WI38 (cell line): ENCODE measurements around the gene USP32.

Source experiments
- H3K4me3 ChIP-seq: 2 replicates; pipeline ENCODE4 v1.5.1; 2011; ENCODE audit warnings: low read depth, mild to moderate bottlenecking, control low read depth, low read length
- TF ChIP-seq, protein P1 (sequence below): IDR thresholded peaks from 2 replicates; pipeline ENCODE4 v1.5.1; 2012; ENCODE audit warnings: low read depth, mild to moderate bottlenecking, control low read depth, low read length

The USP32 gene

DNA sequence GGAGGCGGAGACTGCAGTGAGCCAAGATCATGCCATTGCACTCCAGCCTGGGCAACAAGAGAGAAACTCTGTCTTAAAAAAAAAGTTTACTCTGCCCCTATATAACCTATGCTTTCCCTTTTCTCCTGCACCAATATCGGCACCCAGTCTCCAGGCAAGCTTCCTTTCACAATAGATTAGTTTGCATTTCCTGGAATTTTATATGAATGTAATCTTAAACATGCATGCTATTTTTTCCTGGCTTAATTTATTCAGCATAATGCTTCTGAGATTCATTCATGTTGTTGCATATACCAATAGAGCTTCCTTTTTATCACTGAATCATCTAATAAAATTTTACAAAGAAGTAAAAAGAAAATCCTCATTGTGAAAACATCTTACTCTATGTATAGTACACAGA lies 59.4 kb downstream of the USP32 start:
- H3K4me3 ChIP-seq = no peak overlapping the region
- TF ChIP-seq, protein P1, sequence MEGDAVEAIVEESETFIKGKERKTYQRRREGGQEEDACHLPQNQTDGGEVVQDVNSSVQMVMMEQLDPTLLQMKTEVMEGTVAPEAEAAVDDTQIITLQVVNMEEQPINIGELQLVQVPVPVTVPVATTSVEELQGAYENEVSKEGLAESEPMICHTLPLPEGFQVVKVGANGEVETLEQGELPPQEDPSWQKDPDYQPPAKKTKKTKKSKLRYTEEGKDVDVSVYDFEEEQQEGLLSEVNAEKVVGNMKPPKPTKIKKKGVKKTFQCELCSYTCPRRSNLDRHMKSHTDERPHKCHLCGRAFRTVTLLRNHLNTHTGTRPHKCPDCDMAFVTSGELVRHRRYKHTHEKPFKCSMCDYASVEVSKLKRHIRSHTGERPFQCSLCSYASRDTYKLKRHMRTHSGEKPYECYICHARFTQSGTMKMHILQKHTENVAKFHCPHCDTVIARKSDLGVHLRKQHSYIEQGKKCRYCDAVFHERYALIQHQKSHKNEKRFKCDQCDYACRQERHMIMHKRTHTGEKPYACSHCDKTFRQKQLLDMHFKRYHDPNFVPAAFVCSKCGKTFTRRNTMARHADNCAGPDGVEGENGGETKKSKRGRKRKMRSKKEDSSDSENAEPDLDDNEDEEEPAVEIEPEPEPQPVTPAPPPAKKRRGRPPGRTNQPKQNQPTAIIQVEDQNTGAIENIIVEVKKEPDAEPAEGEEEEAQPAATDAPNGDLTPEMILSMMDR = no peak

DNA sequence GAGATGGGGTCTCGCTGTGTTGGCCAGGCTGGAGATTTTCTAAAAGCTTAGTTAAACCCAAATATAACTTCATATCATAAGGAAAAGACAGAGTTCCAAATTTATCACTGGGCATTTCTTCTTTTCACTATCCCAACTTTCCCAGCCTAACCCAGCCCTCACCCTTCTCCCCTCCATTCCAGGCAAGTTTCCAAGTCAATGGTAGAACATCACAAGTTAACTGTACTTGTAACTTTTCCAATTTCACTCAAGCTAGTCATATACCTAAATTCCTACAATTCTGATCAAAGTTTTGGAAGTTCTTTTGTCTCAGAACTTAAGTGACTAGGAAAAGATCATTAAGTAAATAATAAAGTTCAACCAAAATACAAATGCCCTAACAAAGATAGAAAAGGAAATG lies 61.2 kb downstream of the USP32 start:
- TF ChIP-seq, protein P1 = no peak
- H3K4me3 ChIP-seq = no peak overlapping the region

DNA sequence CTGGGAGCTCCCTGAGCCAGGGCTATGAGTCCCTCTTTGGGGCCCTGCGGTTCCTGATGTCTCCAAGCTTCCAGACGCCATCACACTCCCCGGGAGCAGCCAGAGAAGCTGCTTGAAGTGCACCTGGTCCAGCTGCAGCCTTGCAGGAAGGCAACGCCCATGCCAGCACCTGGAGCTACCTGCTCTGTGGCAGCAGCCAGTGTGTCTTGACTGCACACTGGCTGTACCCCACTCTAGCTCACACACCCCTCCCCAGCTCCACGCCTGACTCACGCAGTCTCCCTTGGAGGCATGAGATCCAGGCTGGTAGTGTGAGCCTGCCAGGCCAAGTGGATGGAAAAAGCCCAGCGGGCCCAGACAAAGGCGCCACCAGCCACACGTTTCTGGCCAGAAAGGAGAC lies 63.3 kb downstream of the USP32 start:
- TF ChIP-seq, protein P1 = no peak
- H3K4me3 ChIP-seq = no peak overlapping the region

DNA sequence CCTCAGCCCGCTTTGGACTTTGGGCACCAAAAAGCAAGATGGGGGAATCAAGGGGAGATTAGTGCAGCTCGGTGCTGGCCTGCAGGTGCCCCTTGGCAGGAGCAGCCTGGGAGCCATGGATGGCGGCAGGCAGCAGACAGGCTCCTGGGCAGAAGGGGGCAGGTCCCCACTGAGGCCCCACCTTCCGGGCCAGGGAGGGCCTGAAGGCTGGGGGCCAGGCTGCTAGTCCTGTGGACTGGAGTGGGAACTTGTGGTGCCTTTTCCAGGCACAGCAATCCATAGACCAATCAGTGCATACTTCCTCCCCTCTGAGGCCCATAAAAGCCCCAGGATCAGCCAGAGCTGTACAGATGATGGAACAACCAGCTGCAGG lies 64.0 kb downstream of the USP32 start:
- TF ChIP-seq, protein P1 = no peak
- no peak overlapping the region for H3K4me3 ChIP-seq

DNA sequence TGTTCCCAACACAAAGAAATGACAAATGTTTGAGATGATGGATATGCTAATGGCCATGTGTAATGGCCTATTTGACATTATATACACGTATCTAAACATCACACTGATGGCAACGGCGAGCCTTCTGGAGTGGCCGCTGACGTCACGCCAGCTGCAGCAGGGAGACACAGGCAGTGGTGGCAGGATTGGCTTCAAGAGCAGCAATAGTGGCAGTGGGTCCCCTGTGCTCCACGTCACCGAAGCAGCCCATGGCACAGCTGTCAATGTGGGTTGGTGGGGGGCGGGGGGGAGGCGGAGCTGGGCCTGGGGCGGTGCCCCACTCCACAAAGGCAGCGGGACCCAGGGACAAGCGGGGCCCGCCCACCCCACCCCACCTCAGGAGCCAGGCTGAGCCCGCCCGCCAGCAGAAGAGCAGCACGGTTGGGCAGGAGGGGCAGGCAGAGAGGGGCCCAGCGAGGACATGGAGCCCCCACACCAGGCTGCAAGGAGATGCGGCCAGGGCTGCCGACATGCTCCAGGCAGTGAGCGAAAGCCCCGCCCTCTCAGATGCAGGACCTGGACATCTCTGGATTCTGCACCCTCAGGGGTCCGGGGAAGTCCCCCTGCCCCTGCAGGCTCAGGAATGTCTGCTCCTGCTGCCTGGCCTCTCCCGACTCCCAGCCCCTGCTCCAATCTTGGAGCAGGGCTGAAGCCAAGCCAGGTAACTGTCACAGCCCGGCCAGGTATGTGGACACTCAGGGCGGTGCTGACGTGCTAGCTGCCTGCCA lies 64.6 kb downstream of the USP32 start:
- TF ChIP-seq, protein P1 = no peak

DNA sequence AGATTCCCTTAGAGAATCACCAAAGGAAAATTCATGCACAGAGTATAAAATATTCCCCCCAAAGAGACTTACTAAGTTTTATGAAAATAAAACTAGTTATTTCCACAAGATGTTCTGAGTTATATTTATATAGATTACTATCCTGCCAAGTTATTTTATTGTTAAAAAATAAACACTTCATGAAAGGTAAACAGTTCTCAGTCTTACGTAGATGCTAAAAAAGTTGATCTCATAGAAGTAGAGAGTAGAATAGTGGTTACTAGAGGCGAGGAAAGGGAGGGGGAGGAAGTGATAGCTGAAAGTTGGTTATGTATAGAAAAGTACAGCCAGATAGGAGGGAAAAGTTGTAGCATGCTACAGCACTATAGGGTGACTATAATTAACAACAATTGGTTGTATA lies 65.2 kb downstream of the USP32 start:
- TF ChIP-seq, protein P1 = no peak
- no peak overlapping the region for H3K4me3 ChIP-seq

More for the DNA sequence above, 64.6 kb downstream of the USP32 start:
- H3K4me3 ChIP-seq = no peak overlapping the region

DNA sequence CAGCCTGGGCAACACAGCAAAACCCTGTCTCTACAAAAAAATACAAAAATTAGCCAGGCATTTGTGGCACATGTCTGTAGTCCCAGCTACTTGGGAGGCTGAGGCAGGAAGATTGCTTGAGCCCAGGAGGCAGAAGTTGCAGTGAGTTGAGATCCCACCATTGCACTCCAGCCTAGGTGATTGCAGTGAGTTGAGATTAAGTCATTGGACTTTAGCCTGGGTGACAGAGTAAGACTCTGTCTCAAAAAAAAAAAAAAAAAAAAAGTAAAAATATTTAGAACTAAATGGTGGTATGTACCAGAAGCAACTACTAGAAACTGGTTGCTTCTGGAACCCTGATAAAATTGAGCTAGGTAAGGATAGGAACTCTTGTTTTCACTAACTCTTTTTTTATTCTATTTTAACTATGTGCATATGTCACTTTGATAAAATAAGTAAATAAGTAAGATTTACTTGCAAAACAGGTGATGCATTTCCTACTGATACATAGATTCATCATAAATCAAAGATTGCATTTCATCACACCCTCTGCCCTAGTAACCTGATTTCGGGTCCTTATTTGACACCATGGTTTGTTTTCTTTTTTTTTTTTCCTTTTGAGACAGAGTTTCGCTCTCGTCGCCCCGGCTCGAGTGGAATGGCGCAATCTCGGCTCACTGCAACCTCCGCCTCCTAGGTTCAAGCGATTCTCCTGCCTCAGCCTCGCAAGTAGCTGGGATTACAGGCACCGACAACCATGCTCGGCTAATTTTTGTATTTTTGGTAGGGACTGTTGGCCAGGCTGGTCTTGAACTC lies 66.0 kb downstream of the USP32 start:
- TF ChIP-seq, protein P1 = no peak
- H3K4me3 ChIP-seq = no peak overlapping the region
